ENCODE data around the gene CARMIL3.
"Not testable (repeated sequence)": the region's sequence is repeated elsewhere in the genome, so short reads cannot be mapped to it uniquely, and the experiment has no call there.

Gene CARMIL3

GRCh38 chr14:24032727-24033418 is 18.9 kb upstream of the CARMIL3 start:
- FAIRE-seq = no peak
- TF ChIP-seq POLR2AphosphoS5 (IDR thresholded peaks at IDR 0.05; ENCODE audit: low read depth, low read length) (no peak), POLR2A (IDR thresholded peaks at IDR 0.05; ENCODE audit: low read depth, low read length) (no peak), TAF1 (IDR thresholded peaks at IDR 0.05; ENCODE audit: borderline replicate concordance, low read depth, low read length) (no peak)
- no peak for DNase-seq (ENCODE audit: insufficient read length)

- not testable (repeated sequence) for DNase-seq (ENCODE audit: insufficient read length); FAIRE-seq
These were observed 16.0 kb upstream of the CARMIL3 start for GRCh38 chr14:24035769-24036168.

GRCh38 chr14:24036169-24036962 is 15.4 kb upstream of the CARMIL3 start:
- TF ChIP-seq TAF1 (IDR thresholded peaks at IDR 0.05; ENCODE audit: borderline replicate concordance, low read depth, low read length) = no peak
- peak; percentile 35; the same call in 1 of the 2 replicates for TF ChIP-seq POLR2A (IDR thresholded peaks at IDR 0.05; ENCODE audit: low read depth, low read length)
- no peak for TF ChIP-seq POLR2AphosphoS5 (IDR thresholded peaks at IDR 0.05; ENCODE audit: low read depth, low read length)
- FAIRE-seq (no peak), DNase-seq (ENCODE audit: insufficient read length) (peak; percentile 42)

- not testable (repeated sequence) for DNase-seq (ENCODE audit: insufficient read length)
- peak; percentile 9 for FAIRE-seq
These were observed 14.7 kb upstream of the CARMIL3 start for GRCh38 chr14:24036963-24037657.

- TF ChIP-seq TAF1 (IDR thresholded peaks at IDR 0.05; ENCODE audit: borderline replicate concordance, low read depth, low read length) = no peak
- TF ChIP-seq POLR2A (IDR thresholded peaks at IDR 0.05; ENCODE audit: low read depth, low read length) = no peak
- TF ChIP-seq POLR2AphosphoS5 (IDR thresholded peaks at IDR 0.05; ENCODE audit: low read depth, low read length) = no peak
- DNase-seq (ENCODE audit: insufficient read length) (no peak), FAIRE-seq (no peak)
These were observed 14.2 kb upstream of the CARMIL3 start for GRCh38 chr14:24037658-24038037.

DNA sequence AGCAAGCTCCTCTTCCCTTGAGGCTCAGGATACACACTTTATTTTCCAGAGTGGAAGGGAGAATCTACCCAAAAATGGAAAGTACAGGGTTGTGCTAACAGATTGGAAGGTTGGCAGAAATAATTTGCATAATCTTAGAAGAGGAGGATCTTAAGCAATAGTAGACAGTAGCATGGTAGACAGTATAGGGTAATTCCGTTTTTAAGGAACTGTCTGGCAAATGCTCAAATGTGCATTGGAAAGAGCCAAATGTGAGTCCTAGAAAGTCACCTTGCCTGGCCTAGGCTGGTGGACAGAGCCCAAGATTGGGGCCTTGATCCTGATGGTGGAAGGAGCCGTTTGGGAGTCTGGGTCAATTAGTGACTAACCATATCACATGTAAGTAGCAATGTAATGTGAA is 13.1 kb upstream of the CARMIL3 start:
- DNase-seq (ENCODE audit: insufficient read length) (no peak), FAIRE-seq (no peak)
- TF ChIP-seq POLR2AphosphoS5 (IDR thresholded peaks at IDR 0.05; ENCODE audit: low read depth, low read length) (no peak), TAF1 (IDR thresholded peaks at IDR 0.05; ENCODE audit: borderline replicate concordance, low read depth, low read length) (no peak), POLR2A (IDR thresholded peaks at IDR 0.05; ENCODE audit: low read depth, low read length) (no peak)

DNA sequence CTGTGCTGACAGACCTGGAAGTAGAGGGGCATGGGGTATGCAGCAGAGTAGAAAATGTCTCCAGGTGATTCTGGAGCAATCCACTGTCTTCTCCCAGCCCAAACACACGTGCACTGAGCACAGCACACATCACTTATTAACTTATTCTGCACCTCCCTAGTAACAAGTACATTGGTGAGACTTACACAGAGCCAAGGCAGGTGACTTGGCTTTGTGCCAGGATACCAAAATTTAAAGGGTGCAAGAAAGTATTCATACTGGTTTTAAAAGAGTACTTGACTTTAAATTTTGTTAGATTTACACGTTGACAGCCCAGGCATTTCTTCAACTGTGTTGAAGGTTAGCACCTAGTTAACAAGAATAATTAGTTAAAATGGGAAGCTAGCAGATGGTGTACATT is 11.1 kb upstream of the CARMIL3 start:
- no peak for DNase-seq (ENCODE audit: insufficient read length)
- no peak for FAIRE-seq
- TF ChIP-seq POLR2A (IDR thresholded peaks at IDR 0.05; ENCODE audit: low read depth, low read length) = no peak
- TF ChIP-seq TAF1 (IDR thresholded peaks at IDR 0.05; ENCODE audit: borderline replicate concordance, low read depth, low read length) = no peak
- TF ChIP-seq POLR2AphosphoS5 (IDR thresholded peaks at IDR 0.05; ENCODE audit: low read depth, low read length) = no peak

DNA sequence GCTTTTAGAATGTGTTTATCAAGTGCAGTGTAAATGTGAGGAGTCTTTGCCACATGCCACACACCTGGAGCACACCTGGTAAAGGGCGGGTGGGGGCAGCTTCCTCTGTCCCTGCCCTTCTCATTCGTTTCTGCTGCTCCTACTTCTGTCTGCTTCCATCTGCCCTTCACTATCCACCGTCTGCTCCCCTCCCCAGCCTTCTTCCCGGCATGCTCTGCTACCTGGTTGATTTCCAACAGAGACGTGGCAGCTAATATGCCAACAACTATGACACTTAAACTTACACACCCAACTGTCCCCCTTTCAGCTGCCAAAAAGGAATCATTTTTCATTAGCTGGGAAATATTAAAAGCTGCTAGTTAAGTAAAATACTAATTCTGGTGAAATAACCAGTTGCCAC is 9.1 kb upstream of the CARMIL3 start:
- TF ChIP-seq POLR2AphosphoS5 (IDR thresholded peaks at IDR 0.05; ENCODE audit: low read depth, low read length) (no peak), POLR2A (IDR thresholded peaks at IDR 0.05; ENCODE audit: low read depth, low read length) (no peak), TAF1 (IDR thresholded peaks at IDR 0.05; ENCODE audit: borderline replicate concordance, low read depth, low read length) (no peak)
- DNase-seq (ENCODE audit: insufficient read length) = no peak
- FAIRE-seq = no peak

DNA sequence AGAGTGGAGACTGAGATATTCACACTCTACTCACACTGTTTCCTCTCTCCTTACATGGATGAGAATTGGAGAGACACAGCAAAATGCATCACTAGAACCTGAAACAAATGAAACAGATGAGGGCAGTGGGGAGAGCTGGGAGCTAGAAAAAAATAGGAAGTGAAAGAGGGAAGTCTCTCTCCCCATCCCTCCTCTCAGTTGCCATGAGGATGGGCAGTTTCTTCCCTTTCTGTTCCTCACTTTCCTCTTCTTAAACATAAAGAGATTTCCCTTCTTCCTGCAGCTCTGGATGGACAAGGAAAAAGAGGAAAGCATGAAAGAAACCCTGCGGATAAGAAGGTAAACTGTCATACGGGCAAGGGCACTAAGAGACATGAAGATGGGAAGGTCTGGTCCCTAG is 2.8 kb upstream of the CARMIL3 start:
- not testable (repeated sequence) for DNase-seq (ENCODE audit: insufficient read length); FAIRE-seq

- not testable (repeated sequence) for FAIRE-seq; DNase-seq (ENCODE audit: insufficient read length)
These were observed 1.1 kb upstream of the CARMIL3 start for GRCh38 chr14:24050753-24051152.

DNA sequence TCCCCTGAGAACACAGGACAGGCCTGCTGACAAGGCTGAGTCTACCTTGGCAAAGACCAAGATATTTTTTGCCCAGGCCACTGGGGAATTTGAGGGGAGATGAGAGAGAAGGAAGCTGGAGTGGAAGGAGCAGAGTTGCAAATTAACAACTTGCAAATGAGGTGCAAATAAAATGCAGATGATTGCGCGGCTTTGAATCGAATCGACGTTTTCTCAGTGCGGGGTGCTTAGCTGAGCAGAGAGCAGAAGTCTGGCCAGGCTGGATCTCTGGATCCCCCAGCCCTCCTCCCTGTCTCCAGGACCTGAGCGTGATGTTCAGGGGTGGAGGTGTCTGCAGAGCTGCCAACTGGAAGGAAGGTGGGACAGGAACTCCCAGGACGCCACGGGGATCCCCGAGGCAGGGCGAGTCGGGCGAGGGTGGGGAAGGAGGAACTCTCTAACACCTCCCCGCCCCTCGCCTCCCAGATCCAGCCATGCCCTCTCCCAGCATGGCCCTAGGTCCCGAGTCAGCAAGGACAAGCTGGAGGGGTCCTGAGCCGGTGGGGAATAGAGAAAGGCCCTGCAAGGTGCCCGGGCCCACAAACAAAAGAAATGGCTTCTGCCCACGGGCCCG is 527 bp upstream of the CARMIL3 start:
- FAIRE-seq = no peak
- peak; percentile 26 for DNase-seq (ENCODE audit: insufficient read length)
- no peak for TF ChIP-seq TAF1 (IDR thresholded peaks at IDR 0.05; ENCODE audit: borderline replicate concordance, low read depth, low read length)
- no peak for TF ChIP-seq POLR2AphosphoS5 (IDR thresholded peaks at IDR 0.05; ENCODE audit: low read depth, low read length)
- TF ChIP-seq POLR2A (IDR thresholded peaks at IDR 0.05; ENCODE audit: low read depth, low read length) = 0 out of 2 replicates have a peak, but pooled peaks have one; percentile 1
